MG63 (cell line): Measurements from ENCODE around the gene WNK2. TPM values are rescaled to one million over a fixed set of nuclear protein-coding genes. Genes with fewer than 3 reads are reported as not detected.

Experiments
- DNase-seq: peaks from one replicate; pipeline ENCODE4 v3.0.0-alpha.2; 2020
- H3K27me3 ChIP-seq: fragments of 250-450 bp; sonication (Bioruptor Pico); 2 replicates; pipeline ENCODE4 v1.5.1; 2020; ENCODE audit warnings: mild to moderate bottlenecking, moderate library complexity
- H3K36me3 ChIP-seq: fragments of 250-450 bp; sonication (Bioruptor Pico); 2 replicates; pipeline ENCODE4 v1.5.1; 2020; ENCODE audit warnings: mild to moderate bottlenecking, moderate library complexity
- H3K4me3 ChIP-seq: fragments of 250-450 bp; sonication (Bioruptor Pico); 2 replicates; pipeline ENCODE4 v1.5.1; 2020; ENCODE audit warnings: mild to moderate bottlenecking, moderate library complexity
- H3K9me3 ChIP-seq: fragments of 250-450 bp; sonication (Bioruptor Pico); 2 replicates; pipeline ENCODE4 v1.5.1; 2020; ENCODE audit warnings: mild to moderate bottlenecking, moderate library complexity
- total RNA-seq: library from RNA; depleted of rRNA; stranded (reverse); fragments of >200 nt; shearing (Covaris generic); gene quantifications from 2 replicates; pipeline ENCODE4 v1.2.3, GENCODE V29; 2014; ENCODE audit warnings: low replicate concordance

The WNK2 gene
- total RNA-seq, 1 experiment from 2014 or later, result 1.1 TPM

GRCh38 chr9:93155716-93156474, 28.0 kb upstream of the WNK2 start:
- no peak overlapping the region for H3K4me3 ChIP-seq
- H3K36me3 ChIP-seq, result no peaks in the 10 kb centered on the region
- H3K27me3 ChIP-seq, result no peaks in the 10 kb centered on the region
- DNase-seq, result no peak
- H3K9me3 ChIP-seq, result no peaks in the 10 kb centered on the region

- no peak overlapping the region for H3K4me3 ChIP-seq
- no peaks in the 10 kb centered on the region for H3K9me3 ChIP-seq
- no peaks in the 10 kb centered on the region for H3K27me3 ChIP-seq
- DNase-seq, result no peak
- H3K36me3 ChIP-seq, result no peaks in the 10 kb centered on the region
These were observed 27.4 kb upstream of the WNK2 start for GRCh38 chr9:93156475-93157008.

- DNase-seq, result peak; percentile 85
- H3K36me3 ChIP-seq, result no peaks in the 10 kb centered on the region
- no peaks in the 10 kb centered on the region for H3K9me3 ChIP-seq
- H3K27me3 ChIP-seq, result no peaks in the 10 kb centered on the region
- no peak overlapping the region for H3K4me3 ChIP-seq
These were observed 24.1 kb upstream of the WNK2 start for GRCh38 chr9:93159601-93160471.

- Histone ChIP-seq H3K9me3 (no peaks in the 10 kb centered on the region), H3K36me3 (no peaks in the 10 kb centered on the region), H3K4me3 (no peak overlapping the region), H3K27me3 (no peaks in the 10 kb centered on the region)
- peak; percentile 54 for DNase-seq
These were observed 22.0 kb upstream of the WNK2 start for GRCh38 chr9:93161786-93162562.

GRCh38 chr9:93164085-93164484, 19.9 kb upstream of the WNK2 start:
- H3K36me3 ChIP-seq, result no peaks in the 10 kb centered on the region
- H3K9me3 ChIP-seq, result no peaks in the 10 kb centered on the region
- no peaks in the 10 kb centered on the region for H3K27me3 ChIP-seq
- no peak for DNase-seq
- no peak overlapping the region for H3K4me3 ChIP-seq

GRCh38 chr9:93166699-93167098, 17.2 kb upstream of the WNK2 start:
- H3K36me3 ChIP-seq, result no peaks in the 10 kb centered on the region
- H3K9me3 ChIP-seq, result no peaks in the 10 kb centered on the region
- H3K27me3 ChIP-seq, result no peaks in the 10 kb centered on the region
- H3K4me3 ChIP-seq, result no peak overlapping the region
- no peak for DNase-seq

GRCh38 chr9:93167185-93167584, 16.8 kb upstream of the WNK2 start:
- H3K36me3 ChIP-seq, result no peaks in the 10 kb centered on the region
- no peaks in the 10 kb centered on the region for H3K27me3 ChIP-seq
- no peak overlapping the region for H3K4me3 ChIP-seq
- DNase-seq, result no peak
- H3K9me3 ChIP-seq, result no peaks in the 10 kb centered on the region

- DNase-seq, result no peak
- Histone ChIP-seq H3K36me3 (no peaks in the 10 kb centered on the region), H3K27me3 (no peaks in the 10 kb centered on the region), H3K4me3 (no peak overlapping the region), H3K9me3 (no peaks in the 10 kb centered on the region)
These were observed 16.1 kb upstream of the WNK2 start for GRCh38 chr9:93167838-93168237.

- DNase-seq, result no peak
- Histone ChIP-seq H3K27me3 (no peaks in the 10 kb centered on the region), H3K4me3 (no peak overlapping the region), H3K9me3 (no peaks in the 10 kb centered on the region), H3K36me3 (no peaks in the 10 kb centered on the region)
These were observed 15.4 kb upstream of the WNK2 start for GRCh38 chr9:93168581-93168980.

- Histone ChIP-seq H3K27me3 (no peaks in the 10 kb centered on the region), H3K4me3 (no peak overlapping the region), H3K9me3 (no peaks in the 10 kb centered on the region), H3K36me3 (no peaks in the 10 kb centered on the region)
- no peak for DNase-seq
These were observed 14.5 kb upstream of the WNK2 start for GRCh38 chr9:93169444-93169843.

GRCh38 chr9:93170571-93170970, 13.4 kb upstream of the WNK2 start:
- DNase-seq, result no peak
- no peaks in the 10 kb centered on the region for H3K36me3 ChIP-seq
- H3K27me3 ChIP-seq, result no peaks in the 10 kb centered on the region
- H3K9me3 ChIP-seq, result no peaks in the 10 kb centered on the region
- no peak overlapping the region for H3K4me3 ChIP-seq

GRCh38 chr9:93171261-93171990, 12.5 kb upstream of the WNK2 start:
- H3K4me3 ChIP-seq, result no peak overlapping the region
- H3K27me3 ChIP-seq, result no peaks in the 10 kb centered on the region
- H3K36me3 ChIP-seq, result no peaks in the 10 kb centered on the region
- H3K9me3 ChIP-seq, result no peaks in the 10 kb centered on the region
- DNase-seq, result no peak

GRCh38 chr9:93172666-93173364, 11.1 kb upstream of the WNK2 start:
- H3K4me3 ChIP-seq, result no peak overlapping the region
- no peak for DNase-seq
- H3K27me3 ChIP-seq, result no peaks in the 10 kb centered on the region
- no peaks in the 10 kb centered on the region for H3K9me3 ChIP-seq
- H3K36me3 ChIP-seq, result no peaks in the 10 kb centered on the region

GRCh38 chr9:93173365-93174051, 10.4 kb upstream of the WNK2 start:
- Histone ChIP-seq H3K27me3 (no peaks in the 10 kb centered on the region), H3K9me3 (no peaks in the 10 kb centered on the region), H3K4me3 (no peak overlapping the region), H3K36me3 (no peaks in the 10 kb centered on the region)
- DNase-seq, result no peak

GRCh38 chr9:93174976-93175375, 9.0 kb upstream of the WNK2 start:
- no peak for DNase-seq
- no peaks in the 10 kb centered on the region for H3K36me3 ChIP-seq
- H3K9me3 ChIP-seq, result no peaks in the 10 kb centered on the region
- H3K27me3 ChIP-seq, result no peaks in the 10 kb centered on the region
- no peak overlapping the region for H3K4me3 ChIP-seq
